ENCODE data around the gene ANKRD39. TPM values are rescaled to one million over a fixed set of nuclear protein-coding genes. Genes with fewer than 3 reads are reported as not detected.

ANKRD39 gene
- total RNA-seq, 1 experiment from 2014 or later = 25.3 TPM

DNA sequence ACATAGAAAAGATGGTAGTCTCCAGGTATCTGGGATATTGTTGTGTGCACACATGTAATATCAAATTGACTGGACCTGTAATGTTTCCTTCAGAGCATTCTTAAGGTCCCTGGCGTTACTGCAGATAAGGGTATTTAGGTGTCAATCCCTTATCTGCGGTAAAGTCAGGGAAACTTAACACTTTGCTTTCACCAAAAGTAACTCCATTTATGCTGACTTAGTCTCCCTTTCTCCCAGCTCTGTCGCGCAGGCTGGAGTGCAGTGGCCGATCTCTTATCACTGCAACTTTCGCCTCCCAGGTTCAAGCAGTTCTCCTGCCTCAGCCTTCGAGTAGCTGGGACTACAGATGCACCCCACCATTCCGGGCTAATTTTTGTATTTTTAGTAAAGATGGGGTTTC, 39.9 kb downstream of the ANKRD39 start:
- Histone ChIP-seq H3K4me3 (ENCODE audit: low read depth, low read length, poor library complexity, severe bottlenecking) (peak overlapping the region; percentile 83), H3K9me3 (ENCODE audit: low read depth, low read length, poor library complexity, severe bottlenecking) (no peaks in the 10 kb centered on the region), H3K27ac (ENCODE audit: low read depth, low read length, poor library complexity, severe bottlenecking) (no peak overlapping the region), H3K27me3 (replicated peaks; ENCODE audit: insufficient read depth, low read depth, low read length, poor library complexity) (no peaks in the 10 kb centered on the region), H3K4me1 (ENCODE audit: insufficient read depth, low read length, poor library complexity, severe bottlenecking) (no peaks in the 10 kb centered on the region), H3K36me3 (ENCODE audit: insufficient read depth, low read length, poor library complexity, severe bottlenecking) (peaks cover 5% of the 10 kb centered on the region)
- intact Hi-C loops (cut with micrococcal nuclease; ENCODE audit: unreplicated experiment) = loop anchor here (5.0 kb wide), 1 partner anchor 144 kb away; no protein-coding TSS in a partner anchor
- DNase-seq (ENCODE audit: low spot score) = no peak
- ChIA-PET POLR2A (ENCODE audit: low non-redundant PET) (no interaction called here), CTCF (interaction anchor here (0.6 kb wide), 1 partner anchor 44 kb away, joined by 4 read pairs; no protein-coding TSS in a partner anchor)
- no peak for TF ChIP-seq EZH2 (IDR thresholded peaks at IDR 0.05; ENCODE audit: borderline replicate concordance, low read depth, low read length, poor library complexity, severe bottlenecking)
- TF ChIP-seq, protein P1, sequence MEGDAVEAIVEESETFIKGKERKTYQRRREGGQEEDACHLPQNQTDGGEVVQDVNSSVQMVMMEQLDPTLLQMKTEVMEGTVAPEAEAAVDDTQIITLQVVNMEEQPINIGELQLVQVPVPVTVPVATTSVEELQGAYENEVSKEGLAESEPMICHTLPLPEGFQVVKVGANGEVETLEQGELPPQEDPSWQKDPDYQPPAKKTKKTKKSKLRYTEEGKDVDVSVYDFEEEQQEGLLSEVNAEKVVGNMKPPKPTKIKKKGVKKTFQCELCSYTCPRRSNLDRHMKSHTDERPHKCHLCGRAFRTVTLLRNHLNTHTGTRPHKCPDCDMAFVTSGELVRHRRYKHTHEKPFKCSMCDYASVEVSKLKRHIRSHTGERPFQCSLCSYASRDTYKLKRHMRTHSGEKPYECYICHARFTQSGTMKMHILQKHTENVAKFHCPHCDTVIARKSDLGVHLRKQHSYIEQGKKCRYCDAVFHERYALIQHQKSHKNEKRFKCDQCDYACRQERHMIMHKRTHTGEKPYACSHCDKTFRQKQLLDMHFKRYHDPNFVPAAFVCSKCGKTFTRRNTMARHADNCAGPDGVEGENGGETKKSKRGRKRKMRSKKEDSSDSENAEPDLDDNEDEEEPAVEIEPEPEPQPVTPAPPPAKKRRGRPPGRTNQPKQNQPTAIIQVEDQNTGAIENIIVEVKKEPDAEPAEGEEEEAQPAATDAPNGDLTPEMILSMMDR (conservative IDR thresholded peaks at IDR 0.05; ENCODE audit: low read depth, low read length) = no peak
- no TSS peak for BruUV-seq (replicated peaks)

DNA sequence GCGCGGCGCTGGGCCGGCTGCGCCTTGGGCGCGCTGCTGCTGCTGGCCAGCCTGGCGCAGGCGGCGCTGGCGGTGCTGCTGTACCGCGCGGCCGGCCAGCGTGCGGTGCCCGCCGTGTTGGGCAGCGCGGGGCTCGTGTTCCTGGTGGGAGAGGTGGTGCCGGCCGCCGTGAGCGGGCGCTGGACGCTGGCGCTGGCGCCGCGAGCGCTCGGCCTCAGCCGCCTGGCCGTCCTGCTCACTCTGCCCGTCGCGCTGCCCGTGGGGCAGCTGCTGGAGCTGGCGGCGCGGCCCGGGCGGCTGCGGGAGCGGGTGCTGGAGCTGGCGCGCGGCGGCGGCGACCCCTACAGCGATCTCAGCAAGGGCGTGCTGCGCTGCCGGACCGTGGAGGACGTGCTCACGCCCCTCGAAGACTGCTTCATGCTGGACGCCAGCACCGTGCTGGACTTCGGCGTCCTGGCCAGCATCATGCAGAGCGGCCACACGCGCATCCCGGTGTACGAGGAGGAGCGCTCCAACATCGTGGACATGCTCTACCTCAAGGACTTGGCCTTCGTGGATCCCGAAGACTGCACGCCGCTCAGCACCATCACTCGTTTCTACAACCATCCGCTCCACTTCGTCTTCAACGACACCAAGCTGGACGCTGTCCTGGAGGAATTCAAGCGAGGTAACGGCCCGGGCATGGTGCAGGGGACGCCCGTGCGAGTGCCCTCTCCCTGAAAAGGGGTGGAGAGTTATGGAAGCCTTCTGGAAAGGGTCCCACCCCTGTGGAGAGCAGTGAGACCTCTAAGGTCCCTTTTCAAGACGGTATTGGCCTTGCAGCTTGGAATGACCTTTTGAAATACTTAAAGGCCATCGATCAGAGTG, 40.7 kb downstream of the ANKRD39 start:
- no TSS peak for BruUV-seq (replicated peaks)
- CTCF ChIA-PET = interaction anchor here (0.6 kb wide), 1 partner anchor 41 kb away, joined by 8 read pairs; the partner anchor contains the start of gene ANKRD39
- Histone ChIP-seq H3K4me1 (ENCODE audit: insufficient read depth, low read length, poor library complexity, severe bottlenecking) (no peaks in the 10 kb centered on the region), H3K4me3 (ENCODE audit: low read depth, low read length, poor library complexity, severe bottlenecking) (peak overlapping the region; percentile 83), H3K27ac (ENCODE audit: low read depth, low read length, poor library complexity, severe bottlenecking) (peak overlapping the region; percentile 49), H3K36me3 (ENCODE audit: insufficient read depth, low read length, poor library complexity, severe bottlenecking) (peaks cover 5% of the 10 kb centered on the region), H3K9me3 (ENCODE audit: low read depth, low read length, poor library complexity, severe bottlenecking) (no peaks in the 10 kb centered on the region), H3K27me3 (replicated peaks; ENCODE audit: insufficient read depth, low read depth, low read length, poor library complexity) (no peaks in the 10 kb centered on the region)
- TF ChIP-seq EZH2 (IDR thresholded peaks at IDR 0.05; ENCODE audit: borderline replicate concordance, low read depth, low read length, poor library complexity, severe bottlenecking) = no peak
- TF ChIP-seq, protein P1 (conservative IDR thresholded peaks at IDR 0.05; ENCODE audit: low read depth, low read length) = no peak
- intact Hi-C loops (cut with micrococcal nuclease; ENCODE audit: unreplicated experiment) = loop anchor here (5.0 kb wide), 1 partner anchor 145 kb away; no protein-coding TSS in a partner anchor
- peak; percentile 29 for DNase-seq (ENCODE audit: low spot score)
- POLR2A ChIA-PET (ENCODE audit: low non-redundant PET) = no interaction called here

DNA sequence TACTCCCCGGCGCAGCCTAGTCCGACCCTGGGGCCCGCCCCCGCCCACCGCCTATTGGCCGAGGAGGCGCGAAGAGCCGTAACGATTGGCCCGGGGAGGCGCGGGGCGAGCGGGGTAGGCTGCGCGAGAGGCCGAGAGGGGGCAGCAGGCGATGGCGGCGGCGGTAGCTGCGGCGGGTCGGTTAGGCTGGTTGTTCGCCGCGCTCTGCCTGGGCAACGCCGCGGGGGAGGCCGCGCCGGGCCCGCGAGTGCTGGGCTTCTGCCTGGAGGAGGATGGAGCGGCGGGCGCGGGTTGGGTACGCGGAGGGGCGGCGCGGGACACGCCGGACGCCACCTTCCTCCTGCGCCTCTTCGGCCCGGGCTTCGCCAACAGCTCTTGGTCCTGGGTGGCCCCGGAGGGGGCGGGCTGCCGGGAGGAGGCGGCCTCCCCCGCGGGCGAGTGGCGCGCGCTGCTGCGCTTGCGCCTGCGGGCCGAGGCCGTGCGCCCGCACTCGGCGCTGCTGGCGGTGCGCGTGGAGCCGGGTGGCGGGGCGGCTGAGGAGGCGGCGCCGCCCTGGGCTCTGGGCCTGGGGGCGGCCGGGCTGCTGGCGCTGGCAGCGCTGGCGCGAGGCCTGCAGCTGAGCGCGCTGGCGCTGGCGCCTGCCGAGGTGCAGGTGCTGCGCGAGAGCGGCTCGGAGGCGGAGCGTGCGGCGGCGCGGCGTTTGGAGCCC, 41.5 kb downstream of the ANKRD39 start, which contains the start of gene CNNM3:
TSS of gene CNNM3 (plus strand) at position 142 of the 709 bp plus-strand sequence. CDS start at position 152, 10 bp downstream.
- H3K27me3 ChIP-seq (replicated peaks; ENCODE audit: insufficient read depth, low read depth, low read length, poor library complexity) = no peaks in the 10 kb centered on the region
- intact Hi-C loops (cut with micrococcal nuclease; ENCODE audit: unreplicated experiment) = loop anchor here (5.0 kb wide), 1 partner anchor 146 kb away; no protein-coding TSS in a partner anchor
- no peaks in the 10 kb centered on the region for H3K4me1 ChIP-seq (ENCODE audit: insufficient read depth, low read length, poor library complexity, severe bottlenecking)
- ChIA-PET CTCF (interaction anchor here (0.6 kb wide), 3 partner anchors 10 to 262 kb away, joined by 4 to 6 read pairs (median 4); no protein-coding TSS in a partner anchor), POLR2A (ENCODE audit: low non-redundant PET) (interaction anchor here (0.6 kb wide), 1 partner anchor 47 kb away, joined by 13 read pairs; no protein-coding TSS in a partner anchor)
- DNase-seq (ENCODE audit: low spot score) = peak; percentile 97
- TF ChIP-seq EZH2 (IDR thresholded peaks at IDR 0.05; ENCODE audit: borderline replicate concordance, low read depth, low read length, poor library complexity, severe bottlenecking) = no peak
- TF ChIP-seq, protein P1 (conservative IDR thresholded peaks at IDR 0.05; ENCODE audit: low read depth, low read length) = peak; percentile 52
- H3K36me3 ChIP-seq (ENCODE audit: insufficient read depth, low read length, poor library complexity, severe bottlenecking) = peaks cover 1% of the 10 kb centered on the region
- peak within 1 kb of the TSS; percentile 83 for H3K4me3 ChIP-seq (ENCODE audit: low read depth, low read length, poor library complexity, severe bottlenecking)
- peak within 1 kb of the TSS; percentile 72 for H3K27ac ChIP-seq (ENCODE audit: low read depth, low read length, poor library complexity, severe bottlenecking)
- no TSS peak for BruUV-seq (replicated peaks)
- no peaks in the 10 kb centered on the region for H3K9me3 ChIP-seq (ENCODE audit: low read depth, low read length, poor library complexity, severe bottlenecking)

Data from A673 (cell line).